ENCODE measurements around the gene SIRT5. TPM values are rescaled to one million over a fixed set of nuclear protein-coding genes. Genes with fewer than 3 reads are reported as not detected.

Gene SIRT5
- total RNA-seq, 2 donors from 2014 or later = 12.1 to 19.0 TPM

DNA sequence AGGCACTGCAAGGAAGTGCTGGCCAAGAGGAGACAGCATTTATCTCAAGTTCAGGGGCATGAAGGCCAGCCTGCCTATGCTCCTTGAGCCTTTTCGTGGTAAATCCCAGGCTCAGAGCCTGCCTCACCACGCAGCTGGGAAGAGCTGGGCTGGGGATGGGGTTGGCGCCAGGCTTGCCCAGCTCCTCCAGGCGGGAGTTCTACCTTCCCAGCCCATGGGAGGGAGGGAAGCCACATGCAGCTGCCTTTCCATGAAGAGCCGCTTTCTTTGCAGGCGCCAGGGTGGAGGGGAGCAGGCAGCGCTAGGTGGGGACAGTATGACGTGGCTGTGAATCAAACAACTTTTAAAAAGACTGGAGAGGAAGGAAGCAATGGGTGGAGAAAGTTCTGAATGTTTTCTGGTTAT lies 19.5 kb upstream of the SIRT5 start:
- peak; percentile 90 for DNase-seq

DNA sequence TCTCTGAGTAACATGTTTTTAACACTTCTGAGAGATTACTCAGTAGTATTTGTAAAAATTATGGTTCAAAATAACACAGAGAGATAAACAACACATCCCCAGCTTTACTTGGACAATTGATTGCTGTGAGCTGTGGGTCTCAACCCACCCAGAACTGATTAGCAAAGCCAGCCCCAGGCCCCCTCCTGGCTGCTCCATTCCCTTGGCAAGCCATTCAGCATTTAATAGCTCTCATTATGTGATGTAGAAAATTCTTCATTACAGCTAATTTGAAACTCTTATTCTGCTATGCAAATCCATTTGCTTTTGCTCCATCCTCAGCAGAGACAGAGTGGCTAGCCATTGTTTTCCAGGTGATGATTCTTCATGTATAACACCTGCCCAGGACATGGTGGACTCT lies 16.6 kb upstream of the SIRT5 start:
- no peak overlapping the region for H3K4me3 ChIP-seq (ENCODE audit: low read length)
- H3K9me3 Mint-ChIP-seq = no peaks in the 10 kb centered on the region
- H3K9me3 ChIP-seq (ENCODE audit: control insufficient read depth, low read length) = no peaks in the 10 kb centered on the region
- no peak for DNase-seq
- H3K36me3 ChIP-seq (ENCODE audit: control insufficient read depth, insufficient read depth, low read length) = no peaks in the 10 kb centered on the region
- no peak overlapping the region for H3K9ac ChIP-seq (ENCODE audit: extremely low read depth, low read length, poor library complexity, severe bottlenecking)
- H3K27me3 Mint-ChIP-seq (ENCODE audit: insufficient read depth) = no peaks in the 10 kb centered on the region
- no peaks in the 10 kb centered on the region for H3K36me3 Mint-ChIP-seq (ENCODE audit: low read depth)
- no peak overlapping the region for H3K4me3 Mint-ChIP-seq
- TF ChIP-seq, protein P1, sequence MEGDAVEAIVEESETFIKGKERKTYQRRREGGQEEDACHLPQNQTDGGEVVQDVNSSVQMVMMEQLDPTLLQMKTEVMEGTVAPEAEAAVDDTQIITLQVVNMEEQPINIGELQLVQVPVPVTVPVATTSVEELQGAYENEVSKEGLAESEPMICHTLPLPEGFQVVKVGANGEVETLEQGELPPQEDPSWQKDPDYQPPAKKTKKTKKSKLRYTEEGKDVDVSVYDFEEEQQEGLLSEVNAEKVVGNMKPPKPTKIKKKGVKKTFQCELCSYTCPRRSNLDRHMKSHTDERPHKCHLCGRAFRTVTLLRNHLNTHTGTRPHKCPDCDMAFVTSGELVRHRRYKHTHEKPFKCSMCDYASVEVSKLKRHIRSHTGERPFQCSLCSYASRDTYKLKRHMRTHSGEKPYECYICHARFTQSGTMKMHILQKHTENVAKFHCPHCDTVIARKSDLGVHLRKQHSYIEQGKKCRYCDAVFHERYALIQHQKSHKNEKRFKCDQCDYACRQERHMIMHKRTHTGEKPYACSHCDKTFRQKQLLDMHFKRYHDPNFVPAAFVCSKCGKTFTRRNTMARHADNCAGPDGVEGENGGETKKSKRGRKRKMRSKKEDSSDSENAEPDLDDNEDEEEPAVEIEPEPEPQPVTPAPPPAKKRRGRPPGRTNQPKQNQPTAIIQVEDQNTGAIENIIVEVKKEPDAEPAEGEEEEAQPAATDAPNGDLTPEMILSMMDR (conservative IDR thresholded peaks at IDR 0.05) = peak; percentile 58
- no peaks in the 10 kb centered on the region for H3K4me1 ChIP-seq (ENCODE audit: control insufficient read depth, insufficient read depth, low read length)
- peaks cover 13% of the 10 kb centered on the region for H3K4me1 Mint-ChIP-seq
- H3K27ac ChIP-seq (ENCODE audit: low read depth, low read length) = no peak overlapping the region
- H3K27ac Mint-ChIP-seq = no peak overlapping the region
- H3K27me3 ChIP-seq (ENCODE audit: control insufficient read depth, insufficient read depth, low read length, poor library complexity, severe bottlenecking) = no peaks in the 10 kb centered on the region

More for the DNA sequence above, 19.5 kb upstream of the SIRT5 start:
- no peak overlapping the region for H3K4me3 Mint-ChIP-seq
- Histone ChIP-seq H3K36me3 (ENCODE audit: control insufficient read depth, insufficient read depth, low read length) (no peaks in the 10 kb centered on the region), H3K9me3 (ENCODE audit: control insufficient read depth, low read length) (no peaks in the 10 kb centered on the region), H3K4me1 (ENCODE audit: control insufficient read depth, insufficient read depth, low read length) (no peaks in the 10 kb centered on the region), H3K27me3 (ENCODE audit: control insufficient read depth, insufficient read depth, low read length, poor library complexity, severe bottlenecking) (no peaks in the 10 kb centered on the region), H3K4me3 (ENCODE audit: low read length) (no peak overlapping the region), H3K9ac (ENCODE audit: extremely low read depth, low read length, poor library complexity, severe bottlenecking) (no peak overlapping the region), H3K27ac (ENCODE audit: low read depth, low read length) (no peak overlapping the region)
- peaks cover 2% of the 10 kb centered on the region for H3K27me3 Mint-ChIP-seq (ENCODE audit: insufficient read depth)
- H3K27ac Mint-ChIP-seq = no peak overlapping the region
- TF ChIP-seq, protein P1 (conservative IDR thresholded peaks at IDR 0.05) = peak; percentile 17
- WGBS, 2 experiments (ENCODE audit: insufficient coverage in 1 of 2, insufficient read length in 1 of 2) = 17 to 23% methylated on average over 2 to 8 of the region's 8 CpGs
- no peaks in the 10 kb centered on the region for H3K36me3 Mint-ChIP-seq (ENCODE audit: low read depth)
- peaks cover 13% of the 10 kb centered on the region for H3K4me1 Mint-ChIP-seq
- H3K9me3 Mint-ChIP-seq = no peaks in the 10 kb centered on the region

DNA sequence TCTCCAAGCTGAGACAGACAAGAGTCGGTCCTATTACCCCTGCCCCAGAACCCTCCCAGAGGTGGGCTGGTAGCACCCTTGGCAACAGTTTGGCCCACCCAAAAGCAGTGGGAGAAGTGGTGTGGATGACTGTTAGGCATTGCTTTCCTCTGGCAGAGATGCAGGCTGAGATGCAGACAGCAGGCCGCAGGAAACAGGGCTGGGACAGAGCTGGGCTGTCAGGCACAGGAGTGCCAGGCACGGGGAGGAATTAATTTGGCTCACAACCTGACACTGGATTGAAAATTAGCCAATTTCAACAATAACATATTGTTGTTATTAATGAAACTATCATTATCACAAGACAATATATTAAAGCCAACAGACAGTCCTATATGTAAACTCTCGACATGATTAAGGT lies 15.7 kb upstream of the SIRT5 start:
- 96 to 100% methylated on average over 2 to 4 of the region's 4 CpGs for WGBS, 2 experiments (ENCODE audit: insufficient coverage in 1 of 2, insufficient read length in 1 of 2)
- H3K27ac Mint-ChIP-seq = no peak overlapping the region

More for the DNA sequence above, 15.7 kb upstream of the SIRT5 start:
- no peak overlapping the region for H3K9ac ChIP-seq (ENCODE audit: extremely low read depth, low read length, poor library complexity, severe bottlenecking)
- H3K4me3 ChIP-seq (ENCODE audit: low read length) = no peak overlapping the region
- H3K36me3 Mint-ChIP-seq (ENCODE audit: low read depth) = no peaks in the 10 kb centered on the region
- no peak overlapping the region for H3K4me3 Mint-ChIP-seq
- TF ChIP-seq, protein P1 (conservative IDR thresholded peaks at IDR 0.05) = no peak
- no peaks in the 10 kb centered on the region for H3K27me3 Mint-ChIP-seq (ENCODE audit: insufficient read depth)
- no peaks in the 10 kb centered on the region for H3K27me3 ChIP-seq (ENCODE audit: control insufficient read depth, insufficient read depth, low read length, poor library complexity, severe bottlenecking)
- no peak for DNase-seq
- no peaks in the 10 kb centered on the region for H3K9me3 Mint-ChIP-seq
- H3K9me3 ChIP-seq (ENCODE audit: control insufficient read depth, low read length) = no peaks in the 10 kb centered on the region
- no peaks in the 10 kb centered on the region for H3K36me3 ChIP-seq (ENCODE audit: control insufficient read depth, insufficient read depth, low read length)
- no peak overlapping the region for H3K27ac ChIP-seq (ENCODE audit: low read depth, low read length)
- H3K4me1 ChIP-seq (ENCODE audit: control insufficient read depth, insufficient read depth, low read length) = no peaks in the 10 kb centered on the region
- H3K4me1 Mint-ChIP-seq = peaks cover 13% of the 10 kb centered on the region
